H4 (cell line): ENCODE measurements around the gene STAT5B. TPM values are rescaled to one million over a fixed set of nuclear protein-coding genes. Genes with fewer than 3 reads are reported as not detected.
"Not testable (repeated sequence)": the region's sequence is repeated elsewhere in the genome, so short reads cannot be mapped to it uniquely, and the experiment has no call there.

ENCODE experiments used
- DNase-seq: peaks from one replicate; pipeline ENCODE4 v3.0.0-alpha.2; 2015; ENCODE audit warnings: low spot score
- total RNA-seq: library from RNA; depleted of rRNA; stranded (reverse); fragments of >200 nt; shearing (Covaris generic); gene quantifications from 2 replicates; pipeline ENCODE4 v1.2.3, GENCODE V29; 2014

The STAT5B gene
- total RNA-seq, 1 experiment from 2014 or later = 13.7 TPM

DNA sequence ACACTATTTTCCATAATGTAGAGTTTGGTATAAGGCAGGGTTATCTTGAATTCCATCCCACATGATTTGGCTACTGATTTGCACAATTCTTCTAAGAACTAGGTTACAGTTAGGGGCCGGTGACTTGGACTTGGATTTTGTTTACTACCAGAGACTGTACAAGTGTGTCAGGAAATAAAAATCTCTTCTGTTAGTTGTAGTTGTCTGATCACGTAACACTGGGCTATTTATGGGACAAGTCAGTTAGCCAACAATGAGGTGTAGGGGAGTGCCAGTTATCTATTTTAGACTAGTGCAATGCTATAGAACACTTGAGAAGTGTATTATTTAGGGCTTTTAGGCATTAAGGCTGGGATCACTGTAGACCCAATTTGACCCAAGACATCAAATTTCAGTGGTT, 42.2 kb downstream of the STAT5B start:
- DNase-seq = no peak

- no peak for DNase-seq
These were observed 43.0 kb downstream of the STAT5B start for GRCh38 chr17:42233156-42233555.

- DNase-seq = no peak
These were observed 46.0 kb downstream of the STAT5B start for GRCh38 chr17:42230225-42230624.

- DNase-seq = no peak
These were observed 48.1 kb downstream of the STAT5B start for GRCh38 chr17:42227849-42228700.

DNA sequence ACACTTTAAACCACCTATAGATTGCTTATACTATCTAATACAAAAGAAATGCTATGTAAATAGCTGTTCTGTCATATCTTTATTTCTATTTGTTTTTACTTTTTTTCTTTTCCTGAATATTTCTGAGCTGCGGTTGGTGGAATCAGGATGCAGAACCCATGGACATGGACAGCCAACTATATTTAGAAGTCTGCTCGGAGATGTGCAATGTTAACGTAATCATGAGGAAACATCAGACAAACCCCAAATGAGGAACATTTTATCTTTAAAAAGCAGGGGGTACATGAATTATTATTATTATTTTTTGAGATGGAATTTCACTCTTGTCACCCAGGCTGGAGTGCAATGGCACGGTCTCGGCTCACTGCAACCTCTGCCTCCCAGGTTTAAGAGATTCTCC, 50.5 kb downstream of the STAT5B start:
- DNase-seq = no peak

DNA sequence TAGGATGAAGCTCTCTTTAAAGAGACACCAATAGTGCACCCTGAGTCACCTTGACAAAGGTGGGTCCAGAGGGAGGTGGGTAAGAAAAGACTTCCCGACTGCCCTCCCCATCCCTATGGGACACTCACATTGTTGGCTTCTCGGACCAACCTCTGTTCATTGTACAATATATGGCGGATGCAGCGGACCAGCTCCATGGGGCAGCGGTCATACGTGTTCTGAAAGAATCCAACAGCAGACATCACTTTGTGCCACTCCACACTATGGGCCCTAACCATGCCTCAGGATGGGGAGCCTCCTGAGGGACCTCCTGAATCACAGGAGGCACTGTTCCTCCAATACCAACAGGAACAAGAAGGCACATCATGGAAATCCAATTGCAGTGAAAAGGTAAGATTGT, 51.5 kb downstream of the STAT5B start:
- DNase-seq = no peak

GRCh38 chr17:42221886-42222745, 54.1 kb downstream of the STAT5B start:
- peak; percentile 24 for DNase-seq

DNA sequence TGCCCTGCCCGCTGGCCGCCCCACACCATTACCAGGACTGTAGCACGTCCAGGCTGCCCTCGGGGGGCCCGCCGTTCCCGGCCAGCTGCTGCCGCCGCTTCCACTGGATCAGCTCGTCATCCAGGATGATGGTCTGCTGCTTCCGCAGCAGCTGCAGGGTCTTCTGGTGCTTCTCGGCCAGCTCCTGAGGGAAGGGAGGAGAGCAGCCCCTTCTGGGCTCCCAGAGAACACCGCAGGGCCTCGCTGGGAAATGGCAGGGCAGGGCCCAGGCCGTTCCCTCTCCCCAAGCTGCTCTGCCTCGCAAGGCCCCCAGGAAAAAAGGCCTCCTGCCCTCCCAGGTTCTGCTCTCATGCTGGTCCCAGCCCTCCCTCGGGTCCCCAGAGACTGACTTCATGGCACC, 56.9 kb downstream of the STAT5B start:
- not testable (repeated sequence) for DNase-seq

GRCh38 chr17:42214156-42214555, 62.0 kb downstream of the STAT5B start:
- DNase-seq = no peak

DNA sequence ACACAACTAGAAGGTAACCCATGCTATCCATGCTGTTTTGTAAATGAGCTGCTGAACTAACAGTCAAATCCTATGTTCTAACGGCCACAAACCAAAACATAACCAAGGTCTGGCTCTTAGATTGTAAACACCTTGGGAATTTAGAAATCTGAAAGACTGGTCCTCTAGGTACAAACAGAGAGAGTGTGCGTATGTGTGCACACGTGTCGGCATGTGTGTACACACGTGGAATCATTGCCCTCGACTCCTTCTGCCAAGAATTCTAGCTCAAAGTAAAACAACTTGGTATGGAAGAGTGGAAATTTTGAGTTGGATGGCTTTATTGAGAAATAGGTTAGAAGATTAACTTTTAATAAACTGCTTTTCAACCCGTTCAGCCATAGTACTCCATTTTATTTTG, 63.8 kb downstream of the STAT5B start:
- no peak for DNase-seq

GRCh38 chr17:42211921-42212341, 64.3 kb downstream of the STAT5B start:
- DNase-seq = not testable (repeated sequence)

GRCh38 chr17:42210046-42210445, 66.1 kb downstream of the STAT5B start:
- DNase-seq = no peak

DNA sequence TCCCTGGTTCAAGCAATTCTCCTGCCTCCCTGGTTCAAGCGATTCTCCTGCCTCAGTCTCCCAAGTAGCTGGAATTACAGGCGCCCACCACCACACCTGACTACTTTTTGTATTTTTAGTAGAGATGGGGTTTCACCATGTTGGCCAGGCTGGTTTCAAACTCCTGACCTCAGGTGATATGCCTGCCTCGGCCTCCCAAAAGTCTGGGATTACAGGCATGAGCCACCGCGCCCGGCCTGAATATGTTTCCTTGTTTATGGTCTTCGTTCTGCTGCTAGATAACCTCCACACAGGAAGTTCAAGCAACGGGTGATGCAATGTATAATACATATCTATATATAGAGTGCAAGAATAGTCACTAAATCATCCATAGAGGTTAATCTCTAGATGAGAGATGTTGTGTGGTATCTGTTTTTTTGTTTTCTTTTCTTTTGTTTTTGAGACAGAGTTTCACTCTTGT, 70.0 kb downstream of the STAT5B start:
- DNase-seq = not testable (repeated sequence)

GRCh38 chr17:42203354-42203753, 72.8 kb downstream of the STAT5B start:
- no peak for DNase-seq

DNA sequence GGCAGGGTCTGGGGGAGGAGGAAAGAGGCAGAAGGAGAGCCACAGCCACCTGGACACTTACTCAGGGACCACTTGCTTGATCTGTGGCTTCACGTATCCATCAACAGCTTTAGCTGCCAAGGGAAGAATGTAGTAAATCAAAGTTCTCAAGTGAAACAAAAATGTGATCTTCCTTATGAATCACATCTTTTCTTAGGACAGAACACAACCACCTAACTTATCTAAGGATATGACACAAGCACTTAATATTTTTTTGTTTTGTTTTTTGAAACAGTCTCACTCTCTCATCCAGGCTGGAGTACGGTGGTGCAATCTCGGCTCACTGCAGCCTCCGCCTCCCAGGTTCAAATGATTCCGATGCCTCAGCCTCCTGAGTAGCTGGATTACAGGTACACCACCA, 73.5 kb downstream of the STAT5B start:
- no peak for DNase-seq

GRCh38 chr17:42202159-42202558, 74.0 kb downstream of the STAT5B start:
- no peak for DNase-seq

DNA sequence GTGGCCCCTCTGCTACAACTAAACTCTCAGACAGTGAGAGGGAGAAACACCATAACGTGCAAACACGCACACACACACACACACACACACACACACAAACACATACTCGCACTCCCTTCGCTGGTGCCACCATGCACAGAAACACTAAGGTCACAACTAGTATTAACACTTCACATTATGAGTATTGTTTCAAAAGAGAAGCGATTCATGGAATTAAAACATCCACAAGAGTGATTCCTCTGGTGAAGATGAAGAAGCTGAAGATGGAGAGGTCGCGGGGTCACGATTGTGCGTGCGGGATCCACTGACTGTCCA, 74.8 kb downstream of the STAT5B start:
- DNase-seq = no peak

GRCh38 chr17:42200706-42201457, 75.3 kb downstream of the STAT5B start:
- DNase-seq = no peak

DNA sequence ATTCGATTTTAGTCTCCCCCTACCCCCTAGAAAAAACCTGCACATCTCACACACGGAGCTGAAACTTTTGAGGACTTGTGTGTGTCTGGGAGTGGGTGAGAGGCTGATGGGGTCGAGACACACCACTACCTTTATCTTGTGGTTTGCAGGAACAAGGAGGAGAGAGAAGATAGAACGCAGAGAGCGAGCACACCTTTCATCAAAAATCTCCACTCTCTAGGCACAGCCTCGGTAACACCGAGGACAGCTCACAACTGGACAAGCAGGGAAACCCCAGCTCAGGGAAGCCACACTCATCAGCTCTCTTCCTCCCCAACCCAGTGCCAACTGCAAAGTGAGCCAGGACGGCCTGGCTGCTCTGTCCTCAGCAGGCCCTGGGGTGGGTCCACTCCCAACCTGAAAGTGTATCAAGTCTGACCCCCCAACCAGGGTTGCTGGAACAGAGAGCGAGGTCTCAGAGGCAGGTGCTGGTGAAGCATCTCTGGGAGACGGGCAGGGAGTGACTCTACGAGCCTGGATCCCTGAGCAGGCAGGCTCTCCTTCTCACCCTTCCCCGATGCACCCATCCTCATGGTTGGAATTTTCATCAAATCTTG, 76.7 kb downstream of the STAT5B start:
- DNase-seq = no peak

DNA sequence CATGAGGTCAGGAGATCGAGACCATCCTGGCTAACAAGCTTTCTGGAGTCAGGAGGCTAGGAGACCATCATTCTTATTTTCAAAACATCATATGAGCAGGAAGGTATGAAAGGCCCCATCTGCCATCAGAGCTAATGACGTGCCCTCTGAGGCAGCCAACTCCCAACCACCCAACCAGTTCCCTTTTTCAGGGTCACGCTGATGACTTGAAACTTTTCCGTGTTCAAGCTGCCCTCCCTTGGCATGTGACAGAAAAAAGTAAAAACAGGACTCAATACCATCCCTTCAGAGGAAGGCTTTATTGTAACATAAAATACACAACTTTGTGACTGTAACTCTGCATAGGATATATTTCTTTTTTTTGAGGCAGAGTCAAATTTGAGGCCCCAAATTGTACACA, 77.3 kb downstream of the STAT5B start:
- DNase-seq = no peak

DNA sequence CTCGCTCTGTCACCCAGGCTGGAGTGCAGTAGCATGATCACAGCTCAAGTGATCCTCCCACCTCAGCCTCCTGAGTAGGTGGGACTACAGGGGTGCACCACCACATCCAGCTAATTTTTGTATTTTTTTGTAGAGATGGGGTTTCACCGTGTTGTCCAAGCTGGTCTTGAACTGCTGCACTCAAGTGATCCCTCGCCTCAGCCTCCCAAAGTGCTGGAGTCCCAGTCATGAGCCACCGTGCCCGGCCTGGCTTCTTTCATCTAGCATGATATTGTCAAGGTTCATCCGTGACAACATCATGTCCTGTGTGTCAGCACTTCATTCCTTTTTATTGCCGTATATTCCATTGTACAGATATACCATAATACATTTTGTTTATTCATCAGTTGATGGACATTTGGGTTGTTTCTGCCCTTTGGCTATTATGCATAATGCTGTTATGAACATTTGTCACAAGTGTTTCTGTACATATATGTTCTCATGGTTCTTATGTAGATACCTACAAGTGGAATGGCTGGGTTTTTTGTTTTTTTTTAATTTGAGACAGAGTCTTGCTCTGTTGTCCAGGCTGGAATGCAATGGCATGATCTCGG, 78.5 kb downstream of the STAT5B start:
- no peak for DNase-seq
